Measurements from ENCODE around the gene UPP2. TPM values are rescaled to one million over a fixed set of nuclear protein-coding genes. Genes with fewer than 3 reads are reported as not detected.

UPP2 gene
- total RNA-seq, 1 donor, result not detected

Other genes with a start within 250 kb of the UPP2 start
- 10.5 TPM for gene ACVR1, start 225.5 kb upstream of the UPP2 start, total RNA-seq

All from hematopoietic multipotent progenitor cell (in vitro differentiated cells).